COLO668 (cell line): ENCODE measurements around the gene TUBA4B.
"Not testable (repeated sequence)": the region's sequence is repeated elsewhere in the genome, so short reads cannot be mapped to it uniquely, and the experiment has no call there.

ENCODE experiments used
- DNase-seq: peaks from one replicate; lab custom pipeline; 2025; ENCODE audit not compliant: unreplicated experiment; lab: John Stamatoyannopoulos, UW

The TUBA4B gene

DNA sequence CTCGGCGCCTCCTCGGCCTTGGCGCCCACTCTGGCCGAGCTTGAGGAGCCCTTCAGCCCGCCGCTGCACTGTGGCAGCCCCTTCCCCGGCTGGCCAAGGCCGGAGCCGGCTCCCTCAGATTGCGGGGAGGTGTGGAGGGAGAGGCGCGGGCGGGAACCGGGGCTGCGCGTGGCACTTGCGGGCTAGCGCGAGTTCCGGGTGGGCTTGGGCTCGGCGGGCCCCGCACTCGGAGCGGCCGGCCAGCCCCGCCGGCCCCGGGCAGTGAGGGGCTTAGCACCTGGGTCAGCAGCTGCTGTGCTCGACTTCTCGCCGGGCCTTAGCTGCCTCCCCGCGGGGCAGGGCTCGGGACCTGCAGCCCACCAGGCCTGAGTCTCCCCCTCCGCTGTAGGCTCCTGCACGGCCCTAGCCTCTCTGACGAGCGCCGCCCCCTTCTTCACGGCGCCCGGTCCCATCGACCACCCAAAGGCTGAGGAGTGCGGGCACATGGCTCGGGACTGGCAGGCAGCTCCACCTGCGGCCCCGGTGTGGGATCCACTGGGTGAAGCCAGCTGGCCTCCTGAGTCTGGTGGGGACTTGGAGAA, 59.7 kb downstream of the TUBA4B start:
- DNase-seq = not testable (repeated sequence)

DNA sequence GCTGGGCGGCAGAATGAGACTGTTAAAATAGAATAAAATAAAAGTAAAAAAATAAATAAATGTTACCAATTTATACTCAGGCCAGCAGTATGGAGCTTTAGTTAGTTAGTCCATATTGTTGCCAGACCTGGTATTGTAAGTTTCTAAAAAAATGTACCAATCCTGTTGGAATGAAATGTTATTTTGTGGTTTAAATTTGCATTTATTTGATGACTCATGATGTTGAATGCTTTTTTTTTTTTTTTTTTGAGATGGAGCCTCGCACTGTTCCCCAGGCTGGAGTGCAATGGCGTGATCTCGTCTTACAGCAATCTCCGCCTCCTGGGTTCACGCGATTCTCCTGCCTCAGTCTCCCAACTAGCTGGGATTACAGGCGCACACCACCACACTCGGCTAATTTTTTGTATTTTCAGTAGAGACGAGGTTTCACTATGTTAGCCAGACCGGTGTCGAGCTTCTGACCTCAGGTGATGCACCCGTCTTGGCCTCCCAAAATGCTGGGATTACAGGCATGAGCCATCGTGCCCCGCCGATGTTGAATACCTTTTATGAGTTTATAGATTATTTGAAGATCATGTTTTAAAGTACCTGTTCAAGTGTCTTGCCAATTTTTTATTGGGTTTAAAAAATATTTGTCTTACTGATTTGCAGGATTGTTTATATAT, 61.9 kb downstream of the TUBA4B start:
- no peak for DNase-seq
